Activated naive CD4-positive, alpha-beta T cell treated with anti-CD3 and anti-CD28 coated beads for 36 hours (primary cell): ENCODE measurements around the gene OR3A2. TPM values are rescaled to one million over a fixed set of nuclear protein-coding genes. Genes with fewer than 3 reads are reported as not detected.
"Not testable (repeated sequence)": the region's sequence is repeated elsewhere in the genome, so short reads cannot be mapped to it uniquely, and the experiment has no call there.

Source experiments
- CTCF ChIA-PET: fragments of 350-600 bp; sonication (Branson Sonifier 250); formaldehyde crosslinking; loops from one replicate; lab custom pipeline; 2021; ENCODE audit warnings: antibody characterized with exemption; lab: Charles Lee
- DNase-seq: peaks from one replicate; pipeline ENCODE4 v3.0.0-alpha.2; 2020
- H3K27ac Mint-ChIP-seq: one replicate; pipeline ENCODE4 v1.8.0; 2021; ENCODE audit warnings: mild to moderate bottlenecking, mixed read lengths
- H3K27me3 Mint-ChIP-seq: one replicate; pipeline ENCODE4 v1.8.0; 2021; ENCODE audit warnings: low read depth, mixed read lengths
- H3K36me3 Mint-ChIP-seq: one replicate; pipeline ENCODE4 v1.8.0; 2021; ENCODE audit warnings: low read depth, mixed read lengths
- H3K4me1 Mint-ChIP-seq: one replicate; pipeline ENCODE4 v1.8.0; 2021; ENCODE audit warnings: low read depth, mixed read lengths
- H3K4me3 Mint-ChIP-seq: one replicate; pipeline ENCODE4 v1.8.0; 2021; ENCODE audit warnings: mild to moderate bottlenecking, moderate library complexity, mixed read lengths
- H3K9me3 Mint-ChIP-seq: one replicate; pipeline ENCODE4 v1.8.0; 2021; ENCODE audit warnings: mixed read lengths
- intact Hi-C: fragments of 100-400 bp; cut with micrococcal nuclease; formaldehyde crosslinking; loops from one replicate; pipeline ENCODE4 v1.15.1; 2023
- total RNA-seq, 2 experiments: library from RNA; stranded (reverse); gene quantifications; one replicate each; pipeline ENCODE4 v1.2.3, GENCODE V29; 2021

Gene OR3A2
- total RNA-seq, 2 experiments from 2014 or later = 2.6 to 3.0 TPM

DNA sequence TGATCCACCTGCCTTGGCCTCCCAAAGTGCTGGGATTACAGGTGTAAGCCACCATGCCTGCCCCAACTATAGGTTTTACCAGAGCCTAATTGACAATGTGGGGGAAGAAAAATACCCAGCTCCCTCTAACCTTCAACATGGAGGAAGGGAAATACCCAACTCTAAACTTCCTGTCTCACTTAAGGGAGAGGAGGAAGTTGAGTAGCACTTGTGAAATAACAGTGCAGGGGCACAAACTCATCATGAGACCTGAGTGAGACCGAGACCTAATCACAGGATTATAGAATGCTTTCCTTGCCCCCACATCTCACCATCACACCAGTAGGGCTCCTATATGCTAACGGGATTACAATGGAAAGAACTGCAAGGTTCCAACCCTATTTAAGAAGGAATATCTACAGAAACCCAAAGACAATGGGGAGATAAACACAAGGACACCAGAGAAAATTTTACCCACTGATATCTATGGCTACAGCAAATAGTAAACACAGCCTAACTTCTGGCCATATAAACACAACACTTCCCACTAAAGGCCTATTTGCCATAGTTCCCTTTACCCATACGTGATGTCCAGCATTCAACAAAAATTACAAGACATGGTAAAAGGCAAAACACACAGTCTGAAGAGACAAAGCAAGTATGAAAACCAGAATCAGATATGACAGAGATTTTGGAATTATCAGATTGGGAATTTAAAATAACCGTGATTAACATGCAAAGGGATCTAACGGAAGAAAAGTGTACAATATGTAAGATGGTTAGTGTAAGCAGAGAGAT lies 114.8 kb downstream of the OR3A2 start:
- no peak for DNase-seq
- no peaks in the 10 kb centered on the region for H3K4me1 Mint-ChIP-seq
- H3K9me3 Mint-ChIP-seq = peaks cover 8% of the 10 kb centered on the region
- peaks cover 3% of the 10 kb centered on the region for H3K36me3 Mint-ChIP-seq
- intact Hi-C loops = no loop called here
- no peak overlapping the region for H3K27ac Mint-ChIP-seq
- H3K4me3 Mint-ChIP-seq = no peak overlapping the region
- H3K27me3 Mint-ChIP-seq = no peaks in the 10 kb centered on the region
- CTCF ChIA-PET = no interaction called here

DNA sequence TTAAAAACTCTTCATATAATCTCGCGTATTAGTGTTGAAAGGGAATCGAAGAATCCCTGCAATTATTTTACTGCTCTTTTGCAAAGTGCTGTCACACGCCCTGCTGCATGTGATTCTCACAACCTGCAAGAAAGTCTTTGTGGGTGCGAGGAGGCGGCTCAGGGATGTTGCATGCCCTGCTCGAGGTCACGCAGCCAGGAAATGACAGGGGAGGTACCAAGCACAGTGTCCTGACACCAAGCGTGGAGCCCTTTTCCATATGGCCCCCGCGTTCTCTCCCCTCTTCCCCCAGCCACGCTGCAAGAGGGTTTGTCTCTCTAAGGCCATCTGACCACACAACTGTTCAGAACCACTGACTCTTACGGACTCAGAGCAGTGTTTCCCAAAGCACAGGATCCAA lies 125.5 kb downstream of the OR3A2 start:
- no peaks in the 10 kb centered on the region for H3K4me1 Mint-ChIP-seq
- H3K36me3 Mint-ChIP-seq = no peaks in the 10 kb centered on the region
- CTCF ChIA-PET = no interaction called here
- H3K27me3 Mint-ChIP-seq = peaks cover 1% of the 10 kb centered on the region
- DNase-seq = no peak
- H3K9me3 Mint-ChIP-seq = peaks cover 5% of the 10 kb centered on the region
- H3K27ac Mint-ChIP-seq = no peak overlapping the region
- intact Hi-C loops = no loop called here
- H3K4me3 Mint-ChIP-seq = no peak overlapping the region

DNA sequence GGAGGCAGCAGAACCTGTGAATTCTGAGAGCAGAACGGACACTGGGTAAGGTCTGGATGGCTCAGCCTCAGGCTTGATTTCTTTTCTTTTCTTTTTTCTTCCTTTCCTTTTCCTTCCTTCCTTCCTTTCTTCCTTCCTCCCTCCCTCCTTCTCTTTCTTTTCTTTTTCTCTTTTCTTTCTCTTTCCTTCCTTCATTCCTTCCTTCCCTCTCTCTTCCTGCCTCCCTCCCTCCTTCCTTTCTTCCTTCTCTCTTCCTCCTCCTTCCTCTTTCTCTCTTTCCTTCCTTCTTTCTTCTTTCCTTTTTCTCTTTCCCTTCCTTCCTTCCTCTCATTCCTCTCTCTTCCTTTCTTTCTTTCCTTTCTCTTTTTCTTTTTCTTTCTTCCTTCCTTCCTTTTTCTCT lies 125.9 kb downstream of the OR3A2 start:
- H3K4me3 Mint-ChIP-seq = no peak overlapping the region
- no peaks in the 10 kb centered on the region for H3K27me3 Mint-ChIP-seq
- CTCF ChIA-PET = no interaction called here
- no peak overlapping the region for H3K27ac Mint-ChIP-seq
- peaks cover 5% of the 10 kb centered on the region for H3K9me3 Mint-ChIP-seq
- no peaks in the 10 kb centered on the region for H3K4me1 Mint-ChIP-seq
- H3K36me3 Mint-ChIP-seq = no peaks in the 10 kb centered on the region
- no peak for DNase-seq
- intact Hi-C loops = no loop called here

DNA sequence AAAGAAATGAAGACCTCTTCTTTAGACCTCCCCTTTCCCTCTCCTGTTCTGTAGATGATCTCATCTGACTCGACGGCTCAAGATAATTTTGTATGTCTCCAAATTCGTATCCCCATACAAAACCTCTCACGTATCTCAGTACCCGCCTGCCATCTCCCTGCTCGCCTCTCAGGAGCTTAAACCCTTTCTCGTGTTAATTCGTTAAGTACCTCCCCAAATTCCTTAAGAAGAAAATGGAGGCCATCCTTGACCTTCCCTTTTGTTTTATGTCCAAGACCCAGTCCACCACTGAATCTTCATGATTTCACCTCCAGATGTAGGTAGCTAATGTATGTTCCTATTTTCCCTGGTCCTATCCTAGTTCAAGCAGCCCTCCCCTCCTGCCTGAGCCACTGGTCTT lies 129.5 kb downstream of the OR3A2 start:
- H3K9me3 Mint-ChIP-seq = peaks cover 5% of the 10 kb centered on the region
- H3K36me3 Mint-ChIP-seq = no peaks in the 10 kb centered on the region
- DNase-seq = no peak
- H3K27me3 Mint-ChIP-seq = peaks cover 3% of the 10 kb centered on the region
- intact Hi-C loops = no loop called here
- no peaks in the 10 kb centered on the region for H3K4me1 Mint-ChIP-seq
- CTCF ChIA-PET = no interaction called here
- H3K27ac Mint-ChIP-seq = no peak overlapping the region
- no peak overlapping the region for H3K4me3 Mint-ChIP-seq

DNA sequence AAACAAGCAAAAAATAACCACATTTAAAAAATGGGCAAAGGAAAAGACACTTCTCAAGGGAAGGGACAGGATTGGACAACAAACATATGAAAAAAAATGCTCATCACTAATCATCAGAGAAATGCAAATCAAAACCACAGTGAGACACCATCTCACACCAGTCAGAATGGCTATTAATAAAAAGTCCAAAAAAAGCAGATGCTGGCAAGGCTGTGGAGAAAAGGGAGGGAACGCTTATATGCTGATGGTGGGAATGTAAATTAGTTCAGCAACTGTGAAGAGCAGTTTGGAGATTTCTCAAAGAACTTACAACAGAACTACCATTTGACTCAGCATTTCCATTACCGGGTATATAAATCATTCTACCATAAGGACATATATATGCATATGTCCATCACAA lies 137.1 kb downstream of the OR3A2 start:
- H3K27ac Mint-ChIP-seq, H3K36me3 Mint-ChIP-seq, H3K4me3 Mint-ChIP-seq, H3K27me3 Mint-ChIP-seq, CTCF ChIA-PET, H3K4me1 Mint-ChIP-seq, intact Hi-C loops, H3K9me3 Mint-ChIP-seq, DNase-seq: not testable (repeated sequence)

- H3K4me1 Mint-ChIP-seq, H3K36me3 Mint-ChIP-seq, H3K27ac Mint-ChIP-seq, DNase-seq, intact Hi-C loops, H3K4me3 Mint-ChIP-seq, H3K27me3 Mint-ChIP-seq, H3K9me3 Mint-ChIP-seq, CTCF ChIA-PET: not testable (repeated sequence)
Observed at GRCh38 chr17:3244841-3245240, 141.3 kb downstream of the OR3A2 start.

- H3K27ac Mint-ChIP-seq, DNase-seq, H3K4me1 Mint-ChIP-seq, intact Hi-C loops, CTCF ChIA-PET, H3K9me3 Mint-ChIP-seq, H3K27me3 Mint-ChIP-seq, H3K36me3 Mint-ChIP-seq, H3K4me3 Mint-ChIP-seq: not testable (repeated sequence)
Observed at GRCh38 chr17:3241044-3241443, 145.1 kb downstream of the OR3A2 start.

DNA sequence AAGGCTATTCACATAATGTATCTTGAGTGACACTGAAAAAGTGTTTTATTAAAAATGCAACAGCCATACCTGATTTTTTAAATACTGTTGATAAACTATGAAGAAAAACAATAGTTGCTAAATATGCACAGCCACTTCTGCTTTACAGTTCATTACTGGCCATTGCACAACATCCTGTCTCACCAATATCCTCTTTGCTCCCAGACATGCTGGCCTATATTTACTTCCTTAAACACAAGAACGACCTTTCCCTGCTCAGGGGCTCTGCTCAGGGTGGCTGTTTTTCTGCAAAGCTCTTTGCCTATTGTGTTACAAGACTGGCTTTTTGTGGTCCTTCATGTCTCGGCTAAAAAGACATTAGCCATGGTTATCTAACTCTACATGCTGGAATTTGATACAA lies 147.4 kb downstream of the OR3A2 start:
- CTCF ChIA-PET, DNase-seq, H3K27ac Mint-ChIP-seq, H3K4me1 Mint-ChIP-seq, H3K36me3 Mint-ChIP-seq, H3K9me3 Mint-ChIP-seq, H3K27me3 Mint-ChIP-seq, intact Hi-C loops, H3K4me3 Mint-ChIP-seq: not testable (repeated sequence)

DNA sequence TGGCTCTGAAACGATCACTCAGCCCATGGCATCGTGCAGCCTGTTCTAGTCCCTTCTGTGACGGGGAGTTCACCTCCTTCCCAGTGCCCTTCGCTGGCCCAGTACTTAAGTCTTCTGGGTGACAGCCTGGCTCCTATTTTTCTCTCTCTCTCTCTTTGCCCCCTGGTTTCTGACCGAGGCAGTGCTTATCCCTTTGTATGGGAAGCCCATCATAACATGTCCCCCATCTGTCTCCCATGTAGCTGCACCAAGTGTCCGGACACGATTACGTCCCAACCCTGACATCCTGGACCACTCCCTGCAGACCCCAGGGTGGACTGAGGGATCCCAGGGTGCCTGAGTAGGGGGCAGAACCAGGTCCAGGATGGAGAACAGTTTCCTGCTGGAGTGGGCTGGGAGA lies 153.8 kb downstream of the OR3A2 start:
- H3K27me3 Mint-ChIP-seq, intact Hi-C loops, H3K27ac Mint-ChIP-seq, H3K4me3 Mint-ChIP-seq, DNase-seq, H3K4me1 Mint-ChIP-seq, CTCF ChIA-PET, H3K9me3 Mint-ChIP-seq, H3K36me3 Mint-ChIP-seq: not testable (repeated sequence)

Other genes starting within 250 kb of the OR3A2 start
- not detected for gene OR1A2, start 188.8 kb downstream of the OR3A2 start, total RNA-seq
- not detected for gene OR1A1, start 178.6 kb downstream of the OR3A2 start, total RNA-seq
- under 1 TPM in 1 of 2 experiments, not detected in 1; 0.12 TPM for gene OR3A1, start 87.9 kb downstream of the OR3A2 start, total RNA-seq
- not detected for gene OR1E1, start 12.1 kb upstream of the OR3A2 start, total RNA-seq
- gene OR3A3, start 25.1 kb upstream of the OR3A2 start, total RNA-seq = not detected
- gene OR1E2, start 47.5 kb upstream of the OR3A2 start, total RNA-seq = not detected
- gene SPATA22, start 85.5 kb upstream of the OR3A2 start, total RNA-seq = not detected
- under 1 TPM in 1 of 2 experiments, not detected in 1; 0.29 TPM for gene ASPA, start 89.7 kb upstream of the OR3A2 start, total RNA-seq
- under 1 TPM; 0.72 to 0.77 TPM for gene TRPV3, start 171.5 kb upstream of the OR3A2 start, total RNA-seq
- gene TRPV1, start 223.1 kb upstream of the OR3A2 start, total RNA-seq = 1 to 10 TPM in 1 of 2 experiments, under 1 TPM in 1; 0.96 to 1.0 TPM
- 1 to 10 TPM; 6.9 to 7.5 TPM for gene SHPK, start 249.9 kb upstream of the OR3A2 start, total RNA-seq